ENCODE measurements around the gene LAMTOR5.
"Not testable (repeated sequence)": the region's sequence is repeated elsewhere in the genome, so short reads cannot be mapped to it uniquely, and the experiment has no call there.

The LAMTOR5 gene

DNA sequence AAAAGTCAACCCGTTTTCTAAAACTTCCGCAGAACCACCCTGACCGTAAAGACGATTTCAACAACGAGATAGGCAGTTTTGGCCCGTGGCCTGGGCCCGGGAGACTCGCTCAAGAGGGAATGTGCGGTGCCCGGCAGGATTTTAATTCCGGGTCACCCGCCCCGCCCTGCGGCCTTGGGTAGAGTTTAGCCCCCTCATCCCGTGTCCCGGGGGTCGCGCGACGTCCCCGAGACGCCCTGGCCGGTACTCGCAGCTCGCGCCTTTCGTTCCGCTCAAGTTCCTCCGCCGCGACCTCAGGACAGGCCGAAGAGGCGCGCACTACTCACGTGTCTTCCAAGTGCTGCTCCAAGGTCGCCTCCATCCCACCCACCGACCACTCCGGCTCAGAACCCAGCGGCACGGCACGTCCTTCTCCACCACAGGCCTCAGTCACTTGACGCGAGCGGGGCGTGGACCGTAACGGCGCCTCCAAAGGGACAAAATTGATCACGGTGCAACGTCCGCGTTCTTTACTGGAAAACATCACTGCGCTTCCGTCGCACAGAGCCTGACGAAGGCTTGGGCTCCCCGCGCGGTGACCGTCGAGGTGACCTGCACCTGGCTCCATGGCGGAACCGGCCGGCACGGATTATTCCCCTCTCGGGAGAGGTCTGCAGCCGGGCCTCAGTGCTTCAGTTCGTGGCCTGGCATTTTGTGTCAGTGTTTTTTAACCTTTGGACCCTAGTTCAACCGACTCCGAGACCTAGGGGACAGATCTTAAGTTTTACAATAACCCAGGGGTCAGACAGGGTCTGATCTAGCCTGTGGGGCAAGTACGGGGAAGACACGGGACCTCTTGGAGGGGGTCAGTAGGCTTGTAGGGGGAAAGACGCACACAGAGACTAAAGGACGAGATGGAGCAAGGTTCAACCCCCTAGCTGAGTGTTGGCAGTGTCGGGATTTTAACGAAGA lies at the start of gene LAMTOR5:
Gene LAMTOR5 (minus strand): TSS at position 435 of the 951 bp plus-strand sequence. CDS start 74 bp downstream, at position 361.
- peak; percentile 85 for DNase-seq

DNA sequence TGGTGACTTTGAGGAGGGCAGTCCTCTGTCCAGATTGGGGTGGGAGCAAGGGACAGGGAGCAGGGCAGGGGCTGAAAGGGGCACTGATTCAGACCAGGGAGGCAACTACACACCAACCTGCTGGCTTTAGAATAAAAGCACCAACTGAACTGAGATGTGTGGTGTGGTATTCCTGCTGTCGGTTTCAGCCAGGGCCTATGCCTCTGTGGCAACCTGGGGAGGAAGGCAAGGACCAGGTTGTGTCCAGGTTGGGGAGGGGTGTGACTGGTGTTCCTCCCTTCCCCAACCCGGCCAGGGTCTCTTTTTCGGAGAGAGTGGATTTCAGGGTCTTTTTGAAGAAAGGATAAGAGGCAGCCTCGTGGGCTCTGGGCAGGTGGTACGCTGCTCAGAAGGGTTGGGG lies 49.7 kb upstream of the LAMTOR5 start:
- DNase-seq = no peak

DNA sequence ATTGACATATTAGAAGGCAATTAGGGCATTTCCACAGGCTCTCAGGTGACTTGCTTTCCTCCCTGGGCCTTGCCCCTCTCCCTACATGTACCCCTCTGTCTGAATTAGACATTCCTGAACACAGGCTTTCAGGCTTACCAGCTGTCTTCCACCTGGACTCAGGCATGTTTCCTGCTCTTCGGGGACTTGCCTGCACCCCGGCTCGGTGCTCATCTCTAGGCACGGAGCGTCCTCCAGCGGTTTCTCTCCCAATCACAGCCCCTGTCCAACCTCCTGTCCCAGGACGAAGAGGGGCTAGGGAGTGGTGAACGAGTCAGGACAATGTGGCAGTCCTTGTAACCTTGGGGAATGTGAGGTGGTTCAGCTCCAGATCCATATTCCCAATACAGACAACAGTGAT lies 47.7 kb upstream of the LAMTOR5 start:
- DNase-seq = no peak

DNA sequence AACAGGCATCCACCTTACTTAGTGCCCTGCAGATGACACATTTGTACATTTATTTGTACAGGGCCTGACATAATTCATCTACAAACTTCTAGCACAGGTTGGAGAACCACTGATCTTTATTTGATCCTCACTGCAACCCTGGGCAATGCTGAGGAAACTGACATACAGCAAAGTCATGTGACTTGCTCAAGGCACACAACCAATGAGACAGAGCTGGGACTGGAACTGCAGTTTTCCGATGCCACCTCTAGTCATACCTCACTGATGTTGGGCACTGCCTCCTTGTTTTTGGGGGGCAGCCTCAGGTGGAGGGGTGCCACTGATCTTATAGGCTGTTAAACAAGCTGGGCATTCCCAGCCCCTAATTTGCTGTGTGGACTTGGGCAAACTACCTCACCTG lies 46.8 kb upstream of the LAMTOR5 start:
- DNase-seq = no peak

DNA sequence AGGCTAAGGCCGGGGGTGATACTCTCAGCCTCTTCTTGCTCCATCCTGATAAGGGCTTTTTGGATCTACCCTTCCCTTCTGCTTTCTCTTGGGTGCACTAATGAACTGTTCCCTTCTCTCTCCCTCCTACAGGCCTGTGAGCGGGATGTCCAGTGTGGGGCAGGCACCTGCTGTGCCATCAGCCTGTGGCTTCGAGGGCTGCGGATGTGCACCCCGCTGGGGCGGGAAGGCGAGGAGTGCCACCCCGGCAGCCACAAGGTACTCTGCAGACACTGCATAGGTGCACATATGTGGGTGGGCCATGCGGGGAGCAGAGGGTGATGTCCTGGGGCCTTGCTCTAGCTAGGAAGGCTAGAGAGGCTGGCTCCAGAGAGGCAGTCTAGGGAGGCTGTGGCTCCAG lies 46.3 kb upstream of the LAMTOR5 start:
- no peak for DNase-seq

DNA sequence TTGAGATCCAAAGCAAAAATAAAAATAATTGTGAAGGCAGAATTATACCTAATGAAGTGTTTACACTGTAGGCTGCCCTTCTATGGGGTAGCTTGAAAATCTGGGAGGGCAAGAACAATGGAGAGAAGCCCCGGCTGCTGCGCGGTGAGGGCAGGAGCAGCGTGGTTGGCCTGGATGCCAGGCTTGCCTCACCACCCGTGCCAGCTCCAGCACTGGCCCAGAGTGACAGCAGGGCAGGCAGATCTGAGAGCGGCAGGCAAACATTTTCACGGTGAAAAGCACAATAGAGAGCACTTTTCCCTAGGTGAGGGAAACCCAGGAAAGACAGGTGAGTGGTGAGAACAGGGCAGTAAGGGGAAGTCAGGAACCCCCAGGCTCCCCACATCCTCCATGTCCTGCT lies 44.8 kb upstream of the LAMTOR5 start:
- DNase-seq = no peak

DNA sequence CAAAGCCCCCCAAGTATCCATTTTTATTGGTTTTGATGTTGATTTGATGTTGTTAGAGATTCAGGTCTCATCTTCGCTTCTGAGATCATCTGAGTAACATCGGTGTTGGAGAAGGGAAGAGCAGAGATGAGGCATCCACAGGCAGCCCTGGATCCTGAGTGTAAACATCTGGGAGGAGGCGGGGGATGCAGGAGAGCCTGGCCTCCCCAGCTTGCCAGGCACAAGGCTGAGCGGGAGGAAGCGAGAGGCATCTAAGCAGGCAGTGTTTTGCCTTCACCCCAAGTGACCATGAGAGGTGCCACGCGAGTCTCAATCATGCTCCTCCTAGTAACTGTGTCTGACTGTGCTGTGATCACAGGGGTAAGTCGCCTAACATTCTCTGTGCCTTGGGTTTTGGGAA lies 43.4 kb upstream of the LAMTOR5 start, which contains the start of gene PROK1:
Gene PROK1 (plus strand): TSS at position 221 of the 400 bp plus-strand sequence. CDS start 68 bp downstream, at position 289.
- DNase-seq = no peak

DNA sequence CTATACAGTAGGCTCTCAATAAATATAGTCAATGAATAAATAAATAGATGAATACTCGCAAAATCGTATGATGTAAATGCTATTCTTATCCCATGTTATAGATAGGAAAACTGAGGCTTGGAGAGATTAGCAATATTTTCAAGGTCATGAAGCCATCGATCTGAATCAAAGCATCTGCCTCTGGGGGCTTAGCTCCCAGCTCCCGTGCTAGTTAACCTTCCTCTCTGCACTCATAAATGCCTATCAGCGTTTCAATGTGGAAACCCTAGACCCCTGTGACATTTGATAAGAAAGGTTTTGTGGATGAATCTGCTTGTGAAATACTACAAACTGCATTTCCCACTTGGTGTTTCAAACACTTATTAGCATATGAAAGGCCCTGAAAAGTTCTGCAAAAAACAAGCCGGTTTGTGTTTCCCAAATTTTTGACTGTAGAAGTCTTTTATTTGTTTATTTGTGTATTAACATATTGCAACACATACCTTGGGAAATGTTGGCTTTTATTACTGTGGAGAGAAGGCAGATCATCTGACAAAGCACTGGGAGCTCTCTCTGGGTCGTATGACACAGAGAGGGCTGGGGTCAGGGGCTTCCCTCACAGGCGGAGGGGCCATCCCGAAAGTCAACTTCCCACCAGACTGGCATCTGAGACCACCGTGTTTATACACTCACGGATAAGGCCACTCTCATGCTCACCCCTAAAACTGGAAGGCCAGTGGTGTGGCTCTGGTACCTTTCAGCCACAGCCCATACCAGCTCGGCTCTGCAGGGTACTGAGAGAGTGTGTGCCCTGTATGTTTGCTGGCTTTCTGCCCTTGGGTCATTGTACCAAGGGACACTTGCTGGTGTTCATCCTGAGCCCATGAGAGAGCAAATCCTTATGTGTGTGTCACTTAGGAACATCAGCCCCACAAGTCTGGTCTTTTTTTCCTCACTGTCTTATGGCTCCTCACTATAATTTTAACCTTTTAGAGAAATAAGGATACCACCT lies 42.5 kb upstream of the LAMTOR5 start:
- DNase-seq = no peak

DNA sequence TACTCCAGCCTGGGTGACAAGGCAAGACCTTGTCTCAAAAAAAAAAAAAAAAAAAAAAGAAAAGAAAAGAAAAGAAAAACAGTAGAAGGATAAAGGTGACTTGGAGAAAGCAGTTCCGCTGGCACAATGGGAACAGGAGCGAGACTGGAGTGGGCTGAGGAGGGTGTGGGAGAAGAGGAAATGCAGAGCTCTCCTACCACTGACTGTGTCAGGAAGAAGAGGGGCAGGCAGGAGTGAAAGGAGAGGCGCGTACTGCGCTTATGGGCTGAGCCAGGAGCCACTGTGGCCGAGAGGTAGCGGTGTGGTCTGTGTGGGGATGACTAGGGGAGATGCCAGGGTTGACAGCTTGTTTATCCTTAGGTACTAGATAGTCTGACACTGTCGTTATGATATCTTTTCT lies 37.1 kb upstream of the LAMTOR5 start:
- no peak for DNase-seq

DNA sequence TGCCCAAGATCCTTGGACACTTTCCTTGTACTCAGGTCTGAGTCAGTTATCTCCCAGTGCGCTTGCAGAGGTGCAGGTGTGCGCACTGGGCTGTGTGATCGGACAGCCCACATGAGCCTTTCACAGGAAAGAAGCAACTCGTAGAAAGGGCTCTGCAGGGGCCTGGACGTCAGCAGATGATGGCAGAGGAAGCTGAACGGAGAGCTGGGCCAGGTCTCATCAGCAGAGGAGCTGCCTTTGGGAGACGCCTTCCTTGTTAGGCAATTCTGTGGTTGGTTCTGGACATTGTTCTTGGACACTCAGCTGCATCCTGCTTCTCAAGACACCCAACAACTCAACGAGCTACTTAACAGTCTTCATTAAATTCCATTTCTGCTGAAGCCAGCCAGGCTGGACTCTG lies 36.0 kb upstream of the LAMTOR5 start:
- no peak for DNase-seq

DNA sequence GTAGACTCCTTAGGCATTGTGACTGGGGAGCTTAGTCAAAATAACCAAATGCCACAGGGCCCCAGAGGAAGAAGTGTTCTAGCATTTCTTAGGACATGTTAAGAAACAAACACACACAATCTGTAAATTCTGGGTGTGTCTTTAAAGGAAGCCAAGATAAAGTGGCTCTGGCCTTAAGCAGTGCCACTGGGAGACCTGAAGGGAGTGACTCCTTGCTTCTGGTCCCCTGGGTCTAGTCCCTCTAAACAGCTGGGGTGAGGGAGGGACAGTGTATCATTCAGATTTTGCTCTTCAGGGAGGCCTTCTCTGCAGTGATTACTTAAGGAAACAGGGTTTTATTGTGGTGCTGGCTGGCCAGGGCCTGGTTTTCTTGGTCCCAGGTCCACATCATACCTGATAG lies 34.4 kb upstream of the LAMTOR5 start:
- DNase-seq = no peak

DNA sequence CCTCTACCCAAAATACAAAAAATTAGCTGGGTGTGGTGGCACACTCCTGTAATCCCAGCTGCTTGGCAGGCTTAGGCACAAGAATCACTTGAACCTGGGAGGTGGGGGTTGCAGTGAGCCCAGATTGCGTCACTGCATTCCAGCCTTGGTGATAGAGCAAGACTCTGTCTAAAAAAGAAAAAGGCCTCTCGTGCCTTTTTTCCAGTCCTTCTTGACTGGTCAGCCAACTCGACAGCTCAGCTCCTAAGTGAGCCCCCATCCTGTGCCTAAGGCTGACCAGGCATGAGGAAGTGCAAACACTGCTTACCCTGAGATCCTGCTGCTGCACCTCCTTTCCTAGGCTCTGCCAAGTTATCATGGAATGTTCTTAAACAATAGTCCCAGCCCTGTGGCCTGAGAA lies 33.4 kb upstream of the LAMTOR5 start:
- DNase-seq = no peak

DNA sequence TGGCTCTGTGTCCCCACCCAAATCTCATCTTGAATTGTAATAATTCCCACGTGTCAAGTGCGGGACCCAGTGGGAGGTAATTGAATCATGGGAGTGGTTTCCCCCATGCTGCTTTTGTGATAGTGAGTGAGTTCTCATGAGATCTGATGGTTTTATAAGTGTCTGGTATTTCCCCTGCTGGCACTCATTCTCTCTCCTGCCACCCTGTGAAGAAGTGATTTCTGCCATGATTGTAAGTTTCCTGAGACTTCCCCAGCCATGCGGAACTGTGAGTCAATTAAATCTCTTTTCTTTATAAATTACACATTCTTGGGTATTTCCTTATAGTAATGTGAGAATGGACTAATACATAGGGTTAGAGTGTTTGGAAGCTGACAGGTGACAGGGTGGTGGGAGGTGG lies 32.4 kb upstream of the LAMTOR5 start:
- not testable (repeated sequence) for DNase-seq

DNA sequence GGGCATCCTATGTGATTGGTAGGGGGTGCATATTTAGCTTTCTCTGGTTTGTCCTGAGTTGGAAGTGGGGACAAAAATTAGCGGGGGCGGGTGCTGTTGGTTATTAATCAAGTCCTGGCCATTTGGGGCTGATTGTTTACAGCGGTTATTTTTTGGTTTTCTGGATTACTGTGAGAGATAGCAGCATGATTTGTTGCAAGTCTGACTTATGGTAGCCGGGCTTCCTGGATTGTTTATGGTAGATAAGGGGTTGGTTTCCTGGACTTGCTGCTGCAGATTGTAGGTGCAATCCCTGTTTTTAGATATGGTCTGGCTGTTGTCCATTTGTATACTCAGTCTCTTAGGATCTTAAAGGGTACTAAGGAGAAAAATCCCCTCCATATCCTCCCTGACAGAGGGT lies 31.4 kb upstream of the LAMTOR5 start:
- DNase-seq = no peak

DNA sequence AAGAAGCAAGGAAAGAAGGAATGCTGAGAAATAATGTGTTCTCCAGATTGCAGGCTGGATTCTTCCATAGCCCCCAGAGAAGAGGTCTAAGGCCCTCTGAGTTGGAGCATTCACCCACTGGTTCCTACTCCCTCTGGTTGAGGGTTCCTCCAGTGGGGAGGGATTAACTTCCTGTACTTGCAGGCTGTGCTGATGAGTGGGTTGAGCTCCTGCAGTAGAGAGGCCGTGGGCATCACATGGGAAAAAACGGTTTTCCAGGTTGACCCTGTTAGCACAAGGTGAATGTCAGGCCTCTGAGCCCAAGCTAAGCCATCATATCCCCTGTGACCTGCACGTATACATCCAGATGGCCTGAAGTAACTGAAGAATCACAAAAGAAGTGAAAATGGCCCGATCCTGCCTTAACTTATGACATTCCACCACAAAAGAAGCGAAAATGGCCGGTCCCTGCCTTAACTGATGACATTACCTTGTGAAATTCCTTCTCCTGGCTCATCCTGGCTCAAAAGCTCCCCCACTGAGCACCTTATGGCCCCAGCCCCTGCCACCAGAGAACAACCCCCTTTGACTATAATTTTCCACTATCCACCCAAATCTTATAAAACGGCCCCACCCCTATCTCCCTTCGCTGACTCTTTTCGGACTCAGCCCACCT lies 30.3 kb upstream of the LAMTOR5 start:
- DNase-seq = not testable (repeated sequence)

DNA sequence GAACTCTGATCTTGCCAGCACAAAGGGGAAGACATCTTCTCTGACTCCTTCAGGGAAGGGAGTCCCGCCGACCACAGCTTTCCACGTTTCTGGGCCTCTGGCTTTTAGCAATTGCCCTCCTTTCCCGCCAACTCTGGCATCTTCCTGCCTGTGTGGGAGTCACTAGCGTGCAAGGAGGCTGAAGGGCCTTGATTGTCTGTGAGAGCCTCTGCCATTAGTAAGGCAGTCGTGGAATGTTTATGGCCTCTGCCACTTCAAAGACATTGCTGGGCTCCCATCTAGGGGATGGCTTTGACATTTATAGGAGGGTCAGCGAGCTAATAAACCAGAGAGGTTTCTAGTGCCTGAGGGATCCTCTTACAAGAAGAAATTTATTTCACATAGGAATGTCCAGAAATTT lies 29.1 kb upstream of the LAMTOR5 start:
- DNase-seq = no peak

DNA sequence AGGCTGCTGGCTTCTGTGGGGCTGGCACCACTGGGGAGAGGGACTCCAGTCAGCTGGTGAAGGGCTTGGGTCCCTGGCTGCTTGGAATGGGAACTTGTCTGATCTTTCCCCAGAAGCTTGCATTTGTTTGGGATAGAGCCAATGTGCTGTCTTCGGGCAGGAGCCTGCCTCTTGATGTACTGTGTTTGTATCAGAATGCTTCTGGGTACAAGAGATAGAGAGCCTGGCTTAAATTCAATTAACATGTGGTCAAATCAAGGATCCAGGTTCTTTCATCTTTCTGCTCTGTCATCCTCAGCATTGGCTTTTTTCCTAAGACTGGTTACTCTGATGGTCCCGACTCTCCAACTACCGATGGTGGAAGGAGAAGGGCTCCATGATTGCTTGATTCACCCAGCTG lies 27.5 kb upstream of the LAMTOR5 start:
- no peak for DNase-seq

DNA sequence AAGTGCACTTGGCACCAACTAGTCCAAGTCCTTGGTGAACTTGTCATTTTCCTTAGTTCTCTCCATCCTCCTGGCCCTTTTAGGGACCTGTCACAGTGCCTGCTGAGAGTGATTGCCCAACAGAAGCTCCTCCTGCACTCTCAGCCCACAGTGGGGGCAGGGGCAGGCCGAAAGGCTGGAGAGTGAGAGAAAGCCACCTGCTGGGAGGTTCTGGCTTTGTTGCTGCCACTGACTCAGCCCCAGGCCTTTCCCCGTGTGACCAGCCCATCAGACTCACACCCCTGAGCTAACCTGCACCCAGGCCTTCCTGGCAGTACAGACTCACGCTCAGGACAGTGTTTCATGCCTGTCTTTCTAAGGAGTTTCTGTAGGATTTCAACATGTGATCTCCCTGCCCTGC lies 26.3 kb upstream of the LAMTOR5 start:
- DNase-seq = no peak

DNA sequence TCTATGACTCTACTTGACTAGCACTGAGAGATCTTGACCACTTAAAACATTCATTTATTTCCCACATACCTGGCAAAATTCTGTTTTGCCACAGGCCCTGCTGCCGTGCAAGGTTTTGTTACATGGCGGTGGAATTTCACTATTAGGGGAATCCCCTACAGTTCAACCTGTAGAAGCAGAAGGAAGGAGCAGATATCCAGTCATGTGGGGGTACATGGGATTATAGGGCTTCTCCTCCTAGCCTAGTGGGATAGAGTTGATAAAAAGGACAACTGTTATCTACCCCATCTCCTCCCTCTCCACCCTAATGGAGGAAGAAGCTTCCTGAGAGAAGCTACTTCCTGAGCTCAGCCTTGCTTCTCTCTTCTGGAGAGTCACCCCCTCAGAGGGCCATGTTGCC lies 25.7 kb upstream of the LAMTOR5 start:
- no peak for DNase-seq

DNA sequence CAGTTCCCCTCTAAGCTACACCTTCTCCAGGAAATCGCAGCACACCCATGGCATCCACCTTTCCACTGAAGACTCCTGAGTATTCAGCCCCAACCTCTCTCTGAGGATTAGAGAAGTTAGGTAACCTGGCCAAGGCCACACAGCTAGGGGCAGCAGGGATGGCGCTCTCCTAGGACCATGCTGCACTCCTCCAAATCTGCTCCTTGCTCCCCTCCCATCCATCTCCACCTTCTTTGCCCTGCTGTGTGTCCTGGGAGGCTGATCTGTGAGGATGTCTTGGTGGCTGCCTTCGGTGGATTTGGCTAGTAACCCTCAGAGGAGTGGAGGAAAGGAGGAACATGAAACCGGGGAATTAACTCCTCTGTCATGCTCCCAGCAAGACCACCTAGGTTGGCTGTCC lies 23.4 kb upstream of the LAMTOR5 start:
- DNase-seq = no peak

DNA sequence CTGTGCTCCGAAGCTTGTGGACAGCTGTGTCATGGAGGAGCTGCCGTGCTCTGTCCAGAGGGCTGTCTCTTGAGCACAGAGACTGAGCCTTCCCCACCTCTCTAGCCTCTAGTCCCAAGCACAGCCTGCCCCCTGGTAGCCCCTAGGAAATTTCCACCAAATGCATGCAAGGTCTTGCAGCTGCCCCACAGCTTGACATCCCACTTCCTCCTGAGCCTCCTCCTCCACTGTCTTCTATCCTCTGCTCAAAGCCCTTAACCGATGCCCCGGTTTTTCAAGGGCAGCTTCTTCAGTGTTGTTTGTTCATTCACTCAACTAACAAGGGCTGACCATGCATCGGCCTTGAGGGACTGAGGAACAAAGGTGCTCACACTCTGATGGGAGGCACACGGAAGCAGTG lies 22.9 kb upstream of the LAMTOR5 start:
- no peak for DNase-seq

DNA sequence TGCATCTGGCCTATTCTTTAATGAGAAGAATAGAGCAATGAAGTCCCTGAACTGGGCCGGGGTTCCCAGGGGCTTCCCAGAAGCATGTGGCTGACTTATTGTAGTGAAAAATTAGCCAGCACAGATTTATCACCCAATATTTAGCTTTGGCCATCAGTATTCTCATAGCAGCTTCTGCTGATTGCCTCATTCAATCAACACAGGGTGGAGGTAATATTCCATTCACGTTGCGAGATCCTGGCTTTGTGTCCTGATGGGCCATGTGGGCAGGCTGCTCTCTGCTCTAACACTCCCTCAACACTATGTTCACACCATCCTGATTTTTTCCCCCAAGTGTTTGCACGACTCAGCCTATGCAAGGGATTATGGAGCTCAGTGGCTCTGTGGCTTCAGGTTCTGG lies 21.5 kb upstream of the LAMTOR5 start:
- DNase-seq = no peak

DNA sequence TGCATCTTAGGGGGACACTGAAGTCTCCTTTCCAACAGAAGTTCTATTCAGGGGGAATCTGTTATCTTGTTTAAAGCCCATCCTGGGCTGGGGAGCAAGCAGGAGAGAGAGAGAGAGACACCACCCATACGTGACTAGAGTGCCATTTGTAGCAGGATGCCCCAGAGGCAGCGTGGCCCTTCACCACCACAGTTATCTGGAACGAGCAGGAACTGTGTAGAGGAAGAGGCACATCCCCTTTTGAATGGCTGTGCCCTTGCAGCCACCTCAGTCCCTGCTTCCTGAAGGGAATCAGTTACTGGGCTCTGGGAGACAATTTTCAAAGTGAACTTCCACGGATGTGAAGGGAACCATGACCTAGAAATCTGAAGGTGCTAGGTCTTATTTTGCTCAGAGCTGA lies 19.4 kb upstream of the LAMTOR5 start:
- no peak for DNase-seq
